Measurements from ENCODE around the gene KDM4B.

DNA sequence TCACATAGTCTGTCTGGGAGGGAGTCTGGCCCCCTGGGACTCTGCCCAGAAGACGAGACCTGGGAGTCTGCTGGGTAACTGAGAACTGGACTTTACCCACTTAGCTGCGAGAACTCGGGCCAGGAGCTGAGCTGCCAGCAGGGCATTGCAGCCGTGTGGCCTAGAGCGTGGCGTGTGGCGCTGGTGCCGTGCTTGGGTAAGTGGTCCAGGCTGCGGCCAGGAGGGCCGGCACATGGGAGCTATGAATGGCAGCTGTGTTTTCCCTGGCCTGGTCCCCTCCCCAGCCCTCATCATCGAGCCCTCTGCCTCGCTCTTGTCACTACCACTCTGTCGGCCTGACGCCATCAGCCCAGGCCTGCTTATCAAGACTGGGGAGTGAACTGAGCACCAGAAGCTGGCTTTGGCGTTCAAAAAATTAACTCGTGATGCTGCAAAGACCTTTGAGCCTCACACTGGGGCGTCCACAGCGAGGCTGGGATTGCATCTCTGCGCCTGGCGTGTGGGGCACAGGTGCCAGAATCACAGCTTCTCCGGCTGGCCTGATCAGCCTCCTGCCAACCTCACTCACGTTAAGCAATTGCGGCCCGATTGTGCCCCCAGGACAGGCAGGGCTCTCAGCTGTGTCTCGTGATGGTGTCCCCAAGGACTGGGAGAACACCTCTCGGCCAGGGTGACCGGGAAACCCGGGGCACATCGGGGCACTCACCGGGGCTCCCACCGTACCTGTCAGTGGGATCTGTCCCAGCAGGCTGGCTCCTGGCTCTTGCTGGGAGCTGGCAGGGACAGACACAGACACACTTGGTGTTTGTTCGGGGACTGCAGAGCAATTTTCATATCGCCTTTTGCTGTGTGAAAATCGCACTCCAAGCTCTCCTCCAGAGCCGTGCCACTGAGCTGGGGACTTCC is 85.9 kb downstream of the KDM4B start:
- TF ChIP-seq, protein P1, sequence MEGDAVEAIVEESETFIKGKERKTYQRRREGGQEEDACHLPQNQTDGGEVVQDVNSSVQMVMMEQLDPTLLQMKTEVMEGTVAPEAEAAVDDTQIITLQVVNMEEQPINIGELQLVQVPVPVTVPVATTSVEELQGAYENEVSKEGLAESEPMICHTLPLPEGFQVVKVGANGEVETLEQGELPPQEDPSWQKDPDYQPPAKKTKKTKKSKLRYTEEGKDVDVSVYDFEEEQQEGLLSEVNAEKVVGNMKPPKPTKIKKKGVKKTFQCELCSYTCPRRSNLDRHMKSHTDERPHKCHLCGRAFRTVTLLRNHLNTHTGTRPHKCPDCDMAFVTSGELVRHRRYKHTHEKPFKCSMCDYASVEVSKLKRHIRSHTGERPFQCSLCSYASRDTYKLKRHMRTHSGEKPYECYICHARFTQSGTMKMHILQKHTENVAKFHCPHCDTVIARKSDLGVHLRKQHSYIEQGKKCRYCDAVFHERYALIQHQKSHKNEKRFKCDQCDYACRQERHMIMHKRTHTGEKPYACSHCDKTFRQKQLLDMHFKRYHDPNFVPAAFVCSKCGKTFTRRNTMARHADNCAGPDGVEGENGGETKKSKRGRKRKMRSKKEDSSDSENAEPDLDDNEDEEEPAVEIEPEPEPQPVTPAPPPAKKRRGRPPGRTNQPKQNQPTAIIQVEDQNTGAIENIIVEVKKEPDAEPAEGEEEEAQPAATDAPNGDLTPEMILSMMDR (IDR thresholded peaks at IDR 0.05), result no peak
- TF ChIP-seq POLR2A (IDR thresholded peaks at IDR 0.05) (no peak), POLR2AphosphoS5 (IDR thresholded peaks at IDR 0.05) (no peak)

All from gastroesophageal sphincter (tissue), 3 donors.